SK-N-MC (cell line): ENCODE measurements around the gene CORO1C.

ENCODE experiments used
- EZH2 ChIP-seq: fragments of 200-600 bp; sonication (generic); IDR thresholded peaks from one replicate; pipeline ENCODE4 v1.6.1; 2017; ENCODE audit warnings: antibody characterized with exemption
- POLR2AphosphoS5 ChIP-seq: IDR thresholded peaks from 2 replicates; pipeline ENCODE4 v1.6.1; 2012; ENCODE audit warnings: mild to moderate bottlenecking, low read depth, low read length, borderline replicate concordance

DNA sequence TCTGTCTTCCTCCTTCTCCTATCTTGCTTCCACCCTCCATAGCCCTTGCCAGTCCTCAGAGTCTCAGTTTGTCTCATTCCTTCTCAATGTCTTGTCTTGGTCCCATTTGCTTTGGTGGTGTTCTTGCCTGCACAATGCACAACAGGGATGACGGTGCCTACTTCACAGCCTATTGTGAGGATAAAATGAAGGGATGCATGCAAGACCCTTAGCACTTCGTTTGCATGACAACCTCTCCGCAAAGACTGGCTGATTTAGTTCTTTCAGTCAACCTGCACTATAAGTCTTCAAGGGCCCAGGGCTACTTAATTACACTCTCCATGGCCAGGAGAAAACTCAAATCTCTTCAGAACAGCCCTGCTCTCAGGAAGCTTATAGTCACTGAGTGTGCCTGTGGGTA, 106.1 kb downstream of the CORO1C start:
- TF ChIP-seq POLR2AphosphoS5: no peak
- TF ChIP-seq EZH2: no peak
